Breast epithelium (tissue), 3 donors: ENCODE results near the gene TSSK3.

Experiments used
- POLR2AphosphoS5 ChIP-seq, 3 donors: sonication (generic); formaldehyde crosslinking; IDR thresholded peaks; one replicate each; pipeline ENCODE4 v1.6.1; 2017; ENCODE audit warnings: antibody characterized with exemption in 3 of 3
- TF ChIP-seq, protein P1 (sequence below), 3 donors: fragments of 450-650 bp; IDR thresholded peaks; one replicate each; pipeline ENCODE4 v1.5.1; 2016 to 2017; ENCODE audit warnings: antibody characterized with exemption in 3 of 3, mild to moderate bottlenecking in 3 of 3, moderate library complexity in 3 of 3

DNA sequence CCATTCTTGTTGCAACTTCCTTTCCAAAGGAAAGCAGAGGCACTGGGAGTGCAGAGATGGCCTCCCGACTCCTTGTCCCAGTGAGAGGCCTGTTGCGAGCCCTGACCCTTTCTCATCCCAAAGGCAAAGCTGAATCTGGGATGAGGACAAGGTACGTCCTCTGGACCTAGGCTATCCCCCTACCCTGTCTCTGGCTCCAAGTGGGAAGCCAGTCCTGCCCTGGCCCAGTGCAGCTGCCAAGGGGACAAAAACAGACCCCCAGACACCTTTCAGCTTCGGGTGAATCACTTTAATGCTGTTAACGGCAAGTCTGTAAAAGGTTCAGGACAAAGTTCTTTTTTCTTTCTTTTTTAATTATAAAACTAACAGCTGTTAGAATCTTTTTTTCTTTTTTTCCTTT, 2.5 kb downstream of the TSSK3 start:
- TF ChIP-seq, protein P1, sequence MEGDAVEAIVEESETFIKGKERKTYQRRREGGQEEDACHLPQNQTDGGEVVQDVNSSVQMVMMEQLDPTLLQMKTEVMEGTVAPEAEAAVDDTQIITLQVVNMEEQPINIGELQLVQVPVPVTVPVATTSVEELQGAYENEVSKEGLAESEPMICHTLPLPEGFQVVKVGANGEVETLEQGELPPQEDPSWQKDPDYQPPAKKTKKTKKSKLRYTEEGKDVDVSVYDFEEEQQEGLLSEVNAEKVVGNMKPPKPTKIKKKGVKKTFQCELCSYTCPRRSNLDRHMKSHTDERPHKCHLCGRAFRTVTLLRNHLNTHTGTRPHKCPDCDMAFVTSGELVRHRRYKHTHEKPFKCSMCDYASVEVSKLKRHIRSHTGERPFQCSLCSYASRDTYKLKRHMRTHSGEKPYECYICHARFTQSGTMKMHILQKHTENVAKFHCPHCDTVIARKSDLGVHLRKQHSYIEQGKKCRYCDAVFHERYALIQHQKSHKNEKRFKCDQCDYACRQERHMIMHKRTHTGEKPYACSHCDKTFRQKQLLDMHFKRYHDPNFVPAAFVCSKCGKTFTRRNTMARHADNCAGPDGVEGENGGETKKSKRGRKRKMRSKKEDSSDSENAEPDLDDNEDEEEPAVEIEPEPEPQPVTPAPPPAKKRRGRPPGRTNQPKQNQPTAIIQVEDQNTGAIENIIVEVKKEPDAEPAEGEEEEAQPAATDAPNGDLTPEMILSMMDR (IDR thresholded peaks at IDR 0.05), result no peak
- no peak for TF ChIP-seq POLR2AphosphoS5 (IDR thresholded peaks at IDR 0.05)
